HG02973 (cell line): ENCODE results near the gene HIVEP3.

Source experiments
- ATAC-seq: cut with Tn5 transposase; IDR thresholded peaks from one replicate; pipeline ENCODE4 v1.9.1; 2021; ENCODE audit warnings: moderate library complexity; ENCODE audit not compliant: unreplicated experiment

HIVEP3 gene

GRCh38 chr1:41641475-41641814 lies 277.3 kb downstream of the HIVEP3 start:
- no peak for ATAC-seq

GRCh38 chr1:41640756-41641474 lies 277.8 kb downstream of the HIVEP3 start:
- ATAC-seq: no peak

DNA sequence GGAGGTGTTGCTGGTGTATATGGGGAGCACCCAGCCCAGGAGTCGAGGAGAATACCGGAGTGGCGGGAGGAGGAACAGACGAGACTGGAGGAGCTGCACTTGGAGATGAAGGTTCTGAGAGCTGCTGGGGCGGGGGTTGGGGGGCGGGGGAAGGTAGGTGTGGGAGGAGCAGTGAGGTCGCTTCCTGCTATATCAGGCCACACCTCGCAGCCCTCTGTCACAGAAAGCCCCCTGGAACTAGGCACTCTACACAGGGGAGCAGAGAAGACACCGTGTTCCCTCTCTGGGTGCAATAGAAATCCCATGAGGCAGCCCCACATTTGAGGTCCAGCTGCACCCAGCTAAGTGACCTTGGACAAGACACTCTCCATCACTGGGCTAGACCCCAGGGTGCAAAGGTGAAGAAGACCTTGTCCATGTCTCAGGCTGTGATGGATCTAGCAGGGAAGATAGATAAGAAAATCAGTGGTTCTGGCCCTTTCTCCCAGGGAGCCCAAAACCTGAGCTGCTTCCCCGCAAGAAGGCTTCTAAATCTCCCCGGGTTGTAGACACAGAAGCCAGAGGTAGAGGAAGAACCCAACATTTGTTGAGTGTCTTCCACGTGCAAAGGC lies 278.5 kb downstream of the HIVEP3 start:
- no peak for ATAC-seq

- peak; percentile 47 for ATAC-seq
These were observed 279.3 kb downstream of the HIVEP3 start for GRCh38 chr1:41639332-41639936.

- ATAC-seq: no peak
These were observed 280.4 kb downstream of the HIVEP3 start for GRCh38 chr1:41638086-41639024.

DNA sequence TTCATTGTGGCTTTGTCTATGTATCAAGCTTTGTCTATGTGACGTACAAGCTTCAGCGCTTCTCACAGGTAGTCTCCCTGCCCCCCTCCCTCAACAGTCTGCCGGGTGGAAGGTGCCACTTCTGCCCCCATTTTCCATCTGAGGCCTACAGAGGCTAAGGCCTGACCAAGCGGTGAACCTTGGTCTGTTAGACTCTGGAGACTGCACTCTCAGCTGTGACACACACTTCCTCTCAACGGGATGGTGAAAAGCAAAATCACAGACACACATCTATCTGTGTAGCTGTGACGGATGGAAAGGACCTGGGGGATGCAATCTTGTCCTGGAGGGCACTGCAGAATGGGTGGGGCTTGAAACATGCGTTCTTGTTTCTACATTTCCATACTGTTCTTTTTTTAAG lies 281.4 kb downstream of the HIVEP3 start:
- ATAC-seq: no peak

DNA sequence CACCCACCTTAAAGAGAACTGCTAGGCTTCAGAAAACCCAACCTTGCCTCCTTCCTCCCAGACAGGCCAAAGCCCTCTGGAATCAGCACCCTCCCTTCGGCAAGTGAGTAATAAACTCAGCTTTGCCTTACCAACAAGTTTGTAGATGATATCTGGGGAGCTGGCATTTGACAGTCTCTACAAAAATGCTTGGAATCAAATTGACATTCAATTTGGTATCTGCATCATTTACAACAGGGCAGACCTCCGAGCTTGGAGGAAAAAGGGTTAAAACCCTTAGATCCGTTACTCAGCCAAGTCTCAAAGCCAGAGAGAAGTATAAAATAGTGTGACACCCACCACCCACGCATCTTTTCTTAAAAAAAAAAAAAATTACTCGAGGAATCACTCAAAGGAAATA lies 285.0 kb downstream of the HIVEP3 start:
- ATAC-seq: no peak

DNA sequence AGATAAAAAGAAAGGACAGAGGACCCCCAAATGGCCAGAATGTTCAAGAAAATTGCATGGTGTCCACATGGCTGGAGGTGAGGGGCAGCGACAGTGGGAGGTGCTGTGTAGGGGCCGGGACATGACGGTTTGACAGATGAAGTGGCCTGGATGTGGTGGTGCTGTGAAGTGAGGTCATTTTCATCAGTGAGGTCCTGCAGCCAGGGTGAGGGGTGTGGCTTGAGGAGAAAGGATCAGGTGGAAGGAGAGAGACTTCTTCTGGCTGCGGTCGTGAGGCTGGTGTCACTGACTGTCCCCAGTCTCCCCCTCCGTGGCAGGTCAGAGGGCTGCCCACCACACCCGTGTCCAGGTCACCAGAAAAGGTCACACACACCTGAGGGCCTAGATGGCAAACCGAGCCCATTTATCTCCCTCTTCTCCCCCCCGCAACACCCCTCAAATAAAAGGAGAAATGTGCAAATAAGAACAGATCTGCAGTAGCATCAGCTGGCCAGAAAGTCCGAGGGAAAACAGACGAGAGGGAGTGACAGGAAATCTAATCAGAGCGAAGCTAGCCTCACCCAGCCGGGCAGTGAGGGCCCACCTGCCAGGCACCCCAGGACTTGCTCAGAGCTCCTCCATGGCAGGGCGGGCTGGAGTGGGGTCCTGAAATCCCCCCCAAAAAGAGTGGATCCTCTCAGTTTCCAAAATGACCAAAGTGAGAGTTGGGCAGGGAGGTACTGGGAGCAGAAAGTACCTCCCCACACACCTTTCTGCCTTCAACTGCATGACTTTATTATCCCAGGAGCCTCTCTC lies 285.7 kb downstream of the HIVEP3 start:
- no peak for ATAC-seq

DNA sequence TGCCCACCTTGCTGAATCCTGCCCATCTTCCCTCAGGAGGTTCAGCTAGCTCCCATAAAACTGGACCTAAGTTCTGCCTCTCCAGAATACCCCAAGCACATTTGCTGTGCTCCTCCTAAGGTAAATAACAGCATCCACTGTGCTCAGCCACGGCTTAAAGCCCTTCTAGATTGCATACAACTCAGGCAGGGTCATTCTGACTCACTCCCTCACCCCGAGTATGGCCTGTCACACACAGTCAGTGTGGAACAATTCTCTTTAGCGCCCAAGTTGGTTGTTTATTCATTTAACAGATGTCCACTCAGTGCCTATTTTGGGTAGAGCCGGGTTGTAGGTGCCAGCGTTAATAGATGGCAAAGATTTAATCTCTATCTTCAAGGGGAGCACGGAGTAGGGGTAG lies 286.8 kb downstream of the HIVEP3 start:
- ATAC-seq: no peak

- ATAC-seq: no peak
These were observed 287.6 kb downstream of the HIVEP3 start for GRCh38 chr1:41631154-41631553.

GRCh38 chr1:41629571-41629970 lies 289.2 kb downstream of the HIVEP3 start:
- no peak for ATAC-seq

DNA sequence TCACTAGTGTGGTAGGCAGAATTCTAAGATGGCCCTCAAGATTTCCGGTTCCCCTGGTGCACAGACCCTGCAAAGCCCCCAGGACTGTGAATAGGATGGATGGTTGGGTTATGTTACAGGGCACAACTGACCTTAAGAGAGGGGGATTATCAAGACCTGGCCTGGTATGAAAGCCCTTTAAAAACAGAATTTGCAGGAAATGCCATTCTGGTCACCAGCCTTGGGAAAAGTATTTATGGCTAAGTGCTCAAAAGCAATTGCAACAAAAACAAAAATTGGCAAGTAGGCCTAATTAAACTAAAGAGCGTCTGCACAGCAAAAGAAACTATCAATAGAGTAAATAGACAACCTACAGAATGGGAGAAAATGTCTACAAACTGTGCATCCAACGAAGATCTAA lies 289.6 kb downstream of the HIVEP3 start:
- no peak for ATAC-seq

- no peak for ATAC-seq
These were observed 291.0 kb downstream of the HIVEP3 start for GRCh38 chr1:41627491-41628280.

DNA sequence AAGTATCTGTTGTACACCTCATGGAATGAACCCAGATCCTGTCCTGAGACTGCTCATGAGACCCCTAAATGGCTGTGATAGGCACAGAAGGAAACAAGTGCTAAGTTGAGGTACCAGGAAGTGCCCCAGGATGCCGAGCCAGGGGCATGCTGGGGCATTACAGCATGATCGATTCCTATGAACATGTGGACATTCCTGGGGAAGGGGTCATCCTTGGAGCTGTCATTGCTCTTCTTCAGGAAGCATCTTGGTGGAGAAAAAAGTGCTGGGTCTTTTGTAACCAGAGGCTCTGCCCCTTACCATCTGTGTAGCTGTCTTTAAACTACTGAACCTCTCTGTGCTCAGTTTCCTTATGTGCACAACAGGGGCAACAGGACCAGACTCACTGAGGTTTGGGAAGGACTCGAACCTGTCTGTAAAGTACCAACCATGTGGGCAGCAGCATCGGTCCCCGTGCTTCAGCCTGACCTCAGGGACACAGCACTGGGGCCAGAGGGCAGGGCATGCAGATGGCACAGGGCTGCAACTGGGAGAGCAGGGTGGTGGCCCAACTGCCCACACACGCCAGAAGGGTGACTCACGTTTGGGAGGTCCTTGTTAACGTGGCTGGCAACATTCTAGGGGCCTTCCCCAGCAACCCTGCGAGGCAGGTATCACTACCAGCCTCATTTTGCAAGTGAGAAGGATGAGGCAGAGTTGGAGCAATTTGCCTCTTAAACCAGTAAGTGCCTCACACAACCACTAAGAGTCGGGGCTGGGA lies 291.9 kb downstream of the HIVEP3 start:
- ATAC-seq: no peak

DNA sequence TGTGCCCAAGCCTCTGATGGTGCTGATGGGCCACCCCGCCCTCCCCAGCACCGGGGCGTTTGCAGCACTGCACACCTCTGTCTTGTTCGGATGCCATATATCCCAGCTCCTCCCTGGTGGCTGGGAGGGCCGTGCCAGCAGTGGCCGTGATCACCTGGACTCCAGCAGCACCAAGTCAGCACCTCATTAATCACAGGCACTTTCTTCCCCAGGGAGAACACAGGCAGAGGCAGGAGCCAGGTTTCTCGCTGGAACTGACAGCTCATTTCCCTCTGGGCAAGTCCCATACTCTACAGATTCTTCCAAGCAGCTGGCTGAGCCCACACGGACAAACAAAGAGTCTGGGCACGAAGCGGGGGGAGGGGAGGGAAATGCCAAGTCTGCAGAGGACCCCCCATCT lies 292.6 kb downstream of the HIVEP3 start:
- ATAC-seq: no peak

- ATAC-seq: no peak
These were observed 295.0 kb downstream of the HIVEP3 start for GRCh38 chr1:41623736-41624135.

DNA sequence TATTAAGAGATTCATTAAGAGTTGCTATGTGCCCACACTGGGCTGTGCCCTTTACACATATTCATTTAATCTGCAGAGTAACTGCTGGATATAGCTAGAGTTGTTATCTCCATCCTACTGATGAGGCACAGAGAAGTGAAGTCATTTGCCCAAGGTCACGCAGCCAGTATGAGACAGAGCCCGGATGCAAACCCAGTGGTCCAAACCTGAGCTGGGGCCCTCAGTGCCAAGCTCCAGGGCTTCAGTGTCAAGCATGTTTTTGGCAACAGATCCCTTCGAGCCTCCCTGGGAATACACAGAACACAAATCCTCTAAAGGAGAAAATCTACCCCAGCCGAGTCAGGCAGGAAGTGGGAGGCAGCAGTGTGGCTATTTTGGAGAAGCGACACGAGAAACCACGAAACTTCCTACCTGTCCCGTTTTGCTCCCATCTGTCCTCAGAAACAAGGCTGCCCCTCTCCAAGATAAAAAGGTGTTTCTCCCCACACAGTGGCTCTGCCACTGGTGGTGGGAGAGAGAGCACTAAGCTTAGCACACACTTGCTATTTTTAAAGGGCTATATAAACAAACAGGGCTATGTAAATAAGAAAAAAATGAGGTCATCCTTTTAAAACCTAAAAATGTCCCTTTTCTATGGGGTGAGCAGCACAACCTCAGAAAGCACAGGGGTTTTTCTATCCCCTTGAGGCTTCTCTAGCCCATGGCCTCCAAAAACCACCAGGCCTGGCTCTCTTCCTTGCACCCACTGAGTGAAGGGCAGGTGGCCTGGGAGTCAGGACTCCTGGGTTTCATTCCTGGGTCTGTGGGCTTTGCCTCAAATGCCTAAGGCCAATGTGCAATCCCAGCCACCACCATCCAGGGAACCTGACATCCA lies 295.6 kb downstream of the HIVEP3 start:
- ATAC-seq: peak; percentile 62

- no peak for ATAC-seq
These were observed 296.3 kb downstream of the HIVEP3 start for GRCh38 chr1:41622402-41622801.
